HEK293T (cell line): Measurements from ENCODE around the gene OR7A5.
"Not testable (repeated sequence)": the region's sequence is repeated elsewhere in the genome, so short reads cannot be mapped to it uniquely, and the experiment has no call there.

Experiments used
- BHLHE40 ChIP-seq: fragments of 450-650 bp; IDR thresholded peaks from 2 replicates; pipeline ENCODE4 v1.6.1; 2016; ENCODE audit warnings: mild to moderate bottlenecking, moderate library complexity, borderline replicate concordance
- CTBP1 ChIP-seq: fragments of 450-650 bp; IDR thresholded peaks from 2 replicates; pipeline ENCODE4 v1.6.1; 2016; ENCODE audit warnings: borderline replicate concordance
- ELF4 ChIP-seq: fragments of 450-650 bp; IDR thresholded peaks from 2 replicates; pipeline ENCODE4 v1.6.1; 2017; ENCODE audit warnings: antibody characterized with exemption
- FOXA1 ChIP-seq: fragments of 450-650 bp; IDR thresholded peaks from 2 replicates; pipeline ENCODE4 v1.6.1; 2016; ENCODE audit warnings: mild to moderate bottlenecking
- FOXM1 ChIP-seq: fragments of 450-650 bp; IDR thresholded peaks from 2 replicates; pipeline ENCODE4 v1.6.1; 2017; ENCODE audit warnings: mild to moderate bottlenecking, borderline replicate concordance
- HDGF ChIP-seq: fragments of 450-650 bp; IDR thresholded peaks from 2 replicates; pipeline ENCODE4 v1.6.1; 2017; ENCODE audit warnings: antibody characterized with exemption, borderline replicate concordance
- LEF1 ChIP-seq: fragments of 450-650 bp; IDR thresholded peaks from 2 replicates; pipeline ENCODE4 v1.6.1; 2017; ENCODE audit warnings: mild to moderate bottlenecking, borderline replicate concordance
- NFRKB ChIP-seq: fragments of 450-650 bp; IDR thresholded peaks from 2 replicates; pipeline ENCODE4 v1.6.1; 2016; ENCODE audit warnings: mild to moderate bottlenecking, moderate library complexity
- SP1 ChIP-seq: fragments of 450-650 bp; IDR thresholded peaks from 2 replicates; pipeline ENCODE4 v1.6.1; 2017
- SUZ12 ChIP-seq: fragments of 450-650 bp; IDR thresholded peaks from 2 replicates; pipeline ENCODE4 v1.6.1; 2016; ENCODE audit warnings: mild to moderate bottlenecking

- TF ChIP-seq FOXM1, HDGF, ELF4, NFRKB, BHLHE40, CTBP1, FOXA1, SUZ12, SP1, LEF1: not testable (repeated sequence)
These were observed 42.7 kb downstream of the OR7A5 start for GRCh38 chr19:14792250-14792649.
